ENCODE measurements around the gene TPRA1. TPM values are rescaled to one million over a fixed set of nuclear protein-coding genes. Genes with fewer than 3 reads are reported as not detected.

Gene TPRA1
- total RNA-seq, 4 donors from 2014 or later: 19.2 to 25.7 (median 21.0) TPM

GRCh38 chr3:127546554-127546953 lies 44.0 kb downstream of the TPRA1 start:
- H3K36me3 ChIP-seq: no peaks in the 10 kb centered on the region
- peak overlapping the region in 3 of 4 donors; percentile 62 to 65 (median 63) for H3K27ac ChIP-seq
- intact Hi-C loops (cut with DNase I): loop anchor here (2.0 to 10.0 kb wide), 2 partner anchors 792 to 1024 kb away; no protein-coding TSS in a partner anchor
- TF ChIP-seq CTCF (IDR thresholded peaks at IDR 0.05): no peak
- no peak for TF ChIP-seq POLR2A (IDR thresholded peaks at IDR 0.05)
- WGBS, 2 donors: 63 to 81% methylated on average over 4 to 6 of the region's 6 CpGs
- peaks cover 9 to 21% (median 12%) of the 10 kb centered on the region in 3 donors for H3K4me1 ChIP-seq
- no peak overlapping the region for H3K4me3 ChIP-seq
- H3K9me3 ChIP-seq: no peaks in the 10 kb centered on the region
- DNase-seq: no peak
- H3K27me3 ChIP-seq: no peaks in the 10 kb centered on the region

GRCh38 chr3:127545711-127546457 lies 44.6 kb downstream of the TPRA1 start:
- DNase-seq: no peak
- H3K36me3 ChIP-seq: no peaks in the 10 kb centered on the region
- no peak overlapping the region for H3K27ac ChIP-seq
- H3K9me3 ChIP-seq: no peaks in the 10 kb centered on the region
- no peak for TF ChIP-seq CTCF (IDR thresholded peaks at IDR 0.05)
- TF ChIP-seq POLR2A (IDR thresholded peaks at IDR 0.05): no peak
- WGBS, 2 donors: 86 to 93% methylated on average over 10 to 14 of the region's 14 CpGs
- no peak overlapping the region for H3K4me3 ChIP-seq
- H3K27me3 ChIP-seq: no peaks in the 10 kb centered on the region
- peaks cover 9 to 21% (median 12%) of the 10 kb centered on the region in 3 donors for H3K4me1 ChIP-seq
- intact Hi-C loops (cut with DNase I): loop anchor here (2.0 to 10.0 kb wide), 2 partner anchors 791 to 1023 kb away; no protein-coding TSS in a partner anchor

GRCh38 chr3:127545216-127545615 lies 45.3 kb downstream of the TPRA1 start:
- intact Hi-C loops (cut with DNase I): loop anchor here (10.0 kb wide), 1 partner anchor 790 kb away; no protein-coding TSS in a partner anchor
- no peaks in the 10 kb centered on the region for H3K36me3 ChIP-seq
- 87 to 90% methylated on average over 8 of the region's 8 CpGs for WGBS, 2 donors

GRCh38 chr3:127544803-127545201 lies 45.7 kb downstream of the TPRA1 start:
- Histone ChIP-seq H3K27me3 (no peaks in the 10 kb centered on the region), H3K4me3 (no peak overlapping the region), H3K4me1 (peaks cover 9 to 21% (median 12%) of the 10 kb centered on the region in 3 donors), H3K9me3 (no peaks in the 10 kb centered on the region), H3K36me3 (no peaks in the 10 kb centered on the region), H3K27ac (no peak overlapping the region)
- TF ChIP-seq POLR2A (IDR thresholded peaks at IDR 0.05): no peak
- TF ChIP-seq CTCF (IDR thresholded peaks at IDR 0.05): no peak
- intact Hi-C loops (cut with DNase I): loop anchor here (5.0 to 10.0 kb wide), 2 partner anchors 790 to 863 kb away; no protein-coding TSS in a partner anchor
- no peak for DNase-seq
- WGBS, 2 donors: 59 to 82% methylated on average over 4 to 7 of the region's 9 CpGs

More at GRCh38 chr3:127545216-127545615, 45.3 kb downstream of the TPRA1 start:
- Histone ChIP-seq H3K27ac (no peak overlapping the region), H3K4me1 (peaks cover 9 to 21% (median 12%) of the 10 kb centered on the region in 3 donors), H3K9me3 (no peaks in the 10 kb centered on the region), H3K27me3 (no peaks in the 10 kb centered on the region), H3K4me3 (no peak overlapping the region)
- no peak for DNase-seq
- no peak for TF ChIP-seq POLR2A (IDR thresholded peaks at IDR 0.05)
- TF ChIP-seq CTCF (IDR thresholded peaks at IDR 0.05): no peak

GRCh38 chr3:127544192-127544802 lies 46.2 kb downstream of the TPRA1 start:
- intact Hi-C loops (cut with DNase I): loop anchor here (5.0 to 10.0 kb wide), 2 partner anchors 789 to 862 kb away; no protein-coding TSS in a partner anchor
- peaks cover 9 to 21% (median 12%) of the 10 kb centered on the region in 3 donors for H3K4me1 ChIP-seq
- H3K27ac ChIP-seq: peak overlapping the region in 1 of 4 donors; percentile 49
- no peak for DNase-seq
- H3K27me3 ChIP-seq: no peaks in the 10 kb centered on the region
- 10 to 100% methylated on average over 2 to 3 of the region's 10 CpGs for WGBS, 2 donors
- H3K4me3 ChIP-seq: no peak overlapping the region
- no peaks in the 10 kb centered on the region for H3K36me3 ChIP-seq
- TF ChIP-seq CTCF (IDR thresholded peaks at IDR 0.05): peak; percentile 74 to 85 (median 78)
- no peak for TF ChIP-seq POLR2A (IDR thresholded peaks at IDR 0.05)
- no peaks in the 10 kb centered on the region for H3K9me3 ChIP-seq
